Activated naive CD4-positive, alpha-beta T cell treated with anti-CD3 and anti-CD28 coated beads, Interleukin-2, amount 50 U/mL, for 24 hours (primary cell): ENCODE measurements around the gene VAC14.

Experiments
- H3K27ac Mint-ChIP-seq: one replicate; pipeline ENCODE4 v1.8.0; 2021; ENCODE audit warnings: mild to moderate bottlenecking, mixed read lengths
- H3K27me3 Mint-ChIP-seq: one replicate; pipeline ENCODE4 v1.8.0; 2021; ENCODE audit warnings: mixed read lengths
- H3K36me3 Mint-ChIP-seq: one replicate; pipeline ENCODE4 v1.8.0; 2021; ENCODE audit warnings: mixed read lengths
- H3K4me1 Mint-ChIP-seq: one replicate; pipeline ENCODE4 v1.8.0; 2021; ENCODE audit warnings: mixed read lengths
- H3K4me3 Mint-ChIP-seq: one replicate; pipeline ENCODE4 v1.8.0; 2021; ENCODE audit warnings: mild to moderate bottlenecking, mixed read lengths
- H3K9me3 Mint-ChIP-seq: one replicate; pipeline ENCODE4 v1.8.0; 2021; ENCODE audit warnings: mixed read lengths

VAC14 gene

DNA sequence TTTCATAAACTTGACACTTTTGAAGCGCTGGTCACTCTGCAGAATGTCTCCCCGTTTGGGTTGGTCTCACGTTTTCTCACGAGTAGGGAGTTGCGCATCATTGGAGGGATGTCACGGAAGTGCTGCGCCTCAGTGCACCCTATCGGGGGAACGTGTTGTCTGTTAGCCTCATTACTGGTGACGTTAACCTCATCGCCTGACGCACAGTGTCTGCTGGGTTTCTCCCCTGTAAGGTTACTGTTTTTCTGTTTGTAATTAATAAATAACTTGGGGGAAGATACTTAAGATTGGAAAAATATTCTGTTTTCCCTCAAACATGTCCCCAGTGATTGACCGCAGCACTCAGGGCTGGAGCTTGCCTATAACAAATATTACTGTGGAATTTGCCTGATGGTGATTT lies 26.7 kb downstream of the VAC14 start:
- H3K9me3 Mint-ChIP-seq, result no peaks in the 10 kb centered on the region

DNA sequence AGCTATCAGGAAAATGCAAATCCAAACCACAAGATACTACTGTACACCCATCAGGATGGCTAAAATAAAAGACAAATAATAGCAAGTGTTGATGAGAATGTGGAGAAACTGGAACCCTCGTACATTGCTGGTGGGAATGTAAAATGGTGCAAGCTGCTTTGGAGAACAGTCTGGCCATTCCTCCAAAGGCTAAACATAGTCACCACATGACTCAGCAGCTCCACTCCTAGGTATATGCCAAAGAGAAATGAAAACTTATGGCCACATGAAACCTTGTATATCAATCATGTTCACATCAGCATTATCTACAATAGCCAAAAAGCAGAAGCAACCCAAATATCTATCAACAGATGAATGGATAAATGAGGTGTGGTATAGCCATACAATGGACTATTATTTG lies 28.5 kb downstream of the VAC14 start:
- Mint-ChIP-seq H3K4me3 (no peak overlapping the region), H3K9me3 (no peaks in the 10 kb centered on the region), H3K27ac (no peak overlapping the region), H3K27me3 (no peaks in the 10 kb centered on the region), H3K4me1 (no peaks in the 10 kb centered on the region), H3K36me3 (no peaks in the 10 kb centered on the region)

More for the DNA sequence above, 26.7 kb downstream of the VAC14 start:
- Mint-ChIP-seq H3K27ac (no peak overlapping the region), H3K27me3 (no peaks in the 10 kb centered on the region), H3K4me1 (no peaks in the 10 kb centered on the region), H3K36me3 (no peaks in the 10 kb centered on the region), H3K4me3 (no peak overlapping the region)

DNA sequence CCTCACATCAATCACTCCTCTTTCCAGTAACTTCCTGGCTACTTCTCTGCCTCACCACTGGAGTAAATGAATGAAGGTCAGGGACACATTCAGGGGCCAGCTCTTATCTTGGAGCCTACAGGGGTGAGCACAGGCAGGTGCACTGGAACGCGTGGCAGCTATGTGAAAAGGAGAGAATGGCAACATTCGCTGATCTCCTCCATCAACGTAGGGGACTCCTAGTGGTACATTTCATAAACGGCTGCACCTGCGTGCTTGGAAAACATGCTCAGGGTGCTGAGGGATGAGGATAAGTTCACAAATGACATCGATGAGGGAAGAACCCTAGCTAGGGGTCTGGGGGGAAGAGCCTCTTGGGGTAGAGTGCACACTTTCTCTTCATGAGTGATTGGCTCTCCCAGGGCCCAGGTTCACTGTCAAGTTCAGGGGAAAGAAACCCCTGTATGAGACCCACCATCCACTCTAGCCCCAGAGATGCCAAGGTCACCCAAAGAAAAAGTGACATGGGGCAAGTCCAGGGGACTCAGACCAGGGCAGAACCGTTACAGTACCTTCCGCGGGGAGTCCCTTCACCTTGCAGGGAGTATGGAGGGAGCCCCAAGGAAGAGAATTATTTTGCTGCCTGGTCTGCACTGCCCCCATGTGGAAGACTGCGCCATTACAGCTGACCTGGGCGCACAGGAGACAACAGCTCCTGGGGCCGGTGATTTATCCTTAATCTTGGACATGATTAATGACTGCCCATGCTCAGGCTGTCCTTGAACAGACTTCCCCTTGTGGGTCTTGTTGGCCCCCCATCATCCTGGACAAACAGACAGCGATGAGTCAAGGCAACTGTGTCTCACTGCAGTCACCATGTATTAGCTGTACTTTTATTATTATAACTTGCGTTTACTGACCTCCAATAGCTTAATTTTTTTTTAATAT lies 30.1 kb downstream of the VAC14 start:
- Mint-ChIP-seq H3K36me3 (no peaks in the 10 kb centered on the region), H3K4me3 (no peak overlapping the region), H3K4me1 (no peaks in the 10 kb centered on the region), H3K27me3 (no peaks in the 10 kb centered on the region), H3K27ac (no peak overlapping the region), H3K9me3 (no peaks in the 10 kb centered on the region)

DNA sequence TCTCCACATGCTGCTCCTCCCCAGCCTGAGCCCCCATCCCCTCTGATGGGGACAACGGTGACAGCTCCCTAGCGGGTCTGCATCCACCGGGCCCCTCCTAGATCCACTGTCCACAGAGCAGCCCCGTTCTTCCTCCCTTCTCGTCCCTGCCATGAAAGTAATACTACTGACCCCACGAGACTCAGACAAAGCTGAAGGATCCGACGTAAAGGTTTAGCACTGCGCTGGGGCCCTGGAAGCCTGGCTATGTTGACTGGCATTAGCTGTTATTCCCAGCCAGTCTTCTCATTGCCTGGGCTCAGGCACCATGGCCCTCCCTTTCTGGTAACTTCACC lies 30.7 kb downstream of the VAC14 start:
- Mint-ChIP-seq H3K27me3 (no peaks in the 10 kb centered on the region), H3K36me3 (no peaks in the 10 kb centered on the region), H3K4me3 (no peak overlapping the region), H3K4me1 (no peaks in the 10 kb centered on the region), H3K27ac (no peak overlapping the region), H3K9me3 (no peaks in the 10 kb centered on the region)

DNA sequence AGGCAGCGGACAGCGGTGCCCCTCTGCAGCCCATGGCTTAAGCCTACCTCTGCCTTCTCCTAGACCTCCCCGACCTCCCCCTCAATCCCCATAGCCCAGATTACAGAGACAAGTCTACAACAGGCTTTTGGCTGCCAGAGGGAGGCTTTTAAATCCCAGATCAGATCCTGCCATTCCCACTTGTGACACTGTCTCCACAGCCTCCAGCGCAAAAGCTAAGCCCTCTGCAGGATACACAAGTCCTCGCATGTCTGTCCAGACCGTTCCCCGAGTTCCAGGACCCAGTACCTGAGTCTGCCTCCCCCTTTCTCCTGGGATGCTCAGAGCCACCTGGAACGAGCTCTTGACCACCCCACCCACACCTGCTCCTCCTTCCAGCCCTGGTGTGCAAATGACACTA lies 31.2 kb downstream of the VAC14 start:
- no peak overlapping the region for H3K4me3 Mint-ChIP-seq
- H3K27me3 Mint-ChIP-seq, result no peaks in the 10 kb centered on the region
- no peaks in the 10 kb centered on the region for H3K9me3 Mint-ChIP-seq
- H3K4me1 Mint-ChIP-seq, result no peaks in the 10 kb centered on the region
- no peak overlapping the region for H3K27ac Mint-ChIP-seq
- H3K36me3 Mint-ChIP-seq, result no peaks in the 10 kb centered on the region

DNA sequence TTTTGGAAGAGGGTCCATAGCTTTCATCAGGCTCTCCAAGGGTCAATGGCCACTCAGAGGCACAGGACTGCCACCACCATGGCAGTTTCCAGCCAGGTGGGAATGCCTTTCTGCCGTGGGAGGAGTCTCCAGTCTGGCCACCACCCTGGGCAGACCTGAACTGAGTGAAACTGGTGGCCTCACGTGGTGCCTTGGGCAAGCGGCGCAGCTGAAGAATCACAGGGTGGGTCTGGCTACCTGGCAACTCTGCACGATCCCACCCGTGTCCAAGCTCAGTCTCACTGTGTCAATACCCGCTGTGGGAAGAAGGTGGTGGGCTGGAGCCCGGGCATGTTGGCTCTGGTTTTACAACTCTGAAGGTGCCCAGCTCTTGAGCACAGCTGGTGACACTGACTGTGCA lies 31.8 kb downstream of the VAC14 start:
- Mint-ChIP-seq H3K27ac (no peak overlapping the region), H3K27me3 (no peaks in the 10 kb centered on the region), H3K4me3 (no peak overlapping the region), H3K9me3 (no peaks in the 10 kb centered on the region), H3K4me1 (no peaks in the 10 kb centered on the region), H3K36me3 (no peaks in the 10 kb centered on the region)

DNA sequence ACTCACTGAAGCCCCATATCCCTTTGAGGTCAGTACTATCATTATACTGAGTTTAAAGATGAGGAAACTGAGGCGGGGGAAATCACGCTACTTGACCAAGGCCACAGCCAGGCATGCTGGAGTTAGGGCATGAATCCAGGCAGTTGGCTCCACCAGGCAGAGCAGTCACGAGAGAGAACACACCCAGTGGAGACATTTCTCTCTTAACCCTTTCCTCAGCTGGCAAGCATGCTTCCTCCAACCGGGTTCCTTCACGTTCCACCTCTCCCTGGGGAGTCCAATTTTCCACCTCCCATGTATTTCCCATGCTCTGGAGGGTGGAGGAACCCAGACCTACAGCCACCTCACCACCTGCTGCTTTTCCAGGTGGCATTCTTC lies 32.8 kb downstream of the VAC14 start:
- no peaks in the 10 kb centered on the region for H3K36me3 Mint-ChIP-seq
- H3K27ac Mint-ChIP-seq, result no peak overlapping the region
- no peak overlapping the region for H3K4me3 Mint-ChIP-seq
- H3K27me3 Mint-ChIP-seq, result no peaks in the 10 kb centered on the region
- no peaks in the 10 kb centered on the region for H3K9me3 Mint-ChIP-seq
- no peaks in the 10 kb centered on the region for H3K4me1 Mint-ChIP-seq

DNA sequence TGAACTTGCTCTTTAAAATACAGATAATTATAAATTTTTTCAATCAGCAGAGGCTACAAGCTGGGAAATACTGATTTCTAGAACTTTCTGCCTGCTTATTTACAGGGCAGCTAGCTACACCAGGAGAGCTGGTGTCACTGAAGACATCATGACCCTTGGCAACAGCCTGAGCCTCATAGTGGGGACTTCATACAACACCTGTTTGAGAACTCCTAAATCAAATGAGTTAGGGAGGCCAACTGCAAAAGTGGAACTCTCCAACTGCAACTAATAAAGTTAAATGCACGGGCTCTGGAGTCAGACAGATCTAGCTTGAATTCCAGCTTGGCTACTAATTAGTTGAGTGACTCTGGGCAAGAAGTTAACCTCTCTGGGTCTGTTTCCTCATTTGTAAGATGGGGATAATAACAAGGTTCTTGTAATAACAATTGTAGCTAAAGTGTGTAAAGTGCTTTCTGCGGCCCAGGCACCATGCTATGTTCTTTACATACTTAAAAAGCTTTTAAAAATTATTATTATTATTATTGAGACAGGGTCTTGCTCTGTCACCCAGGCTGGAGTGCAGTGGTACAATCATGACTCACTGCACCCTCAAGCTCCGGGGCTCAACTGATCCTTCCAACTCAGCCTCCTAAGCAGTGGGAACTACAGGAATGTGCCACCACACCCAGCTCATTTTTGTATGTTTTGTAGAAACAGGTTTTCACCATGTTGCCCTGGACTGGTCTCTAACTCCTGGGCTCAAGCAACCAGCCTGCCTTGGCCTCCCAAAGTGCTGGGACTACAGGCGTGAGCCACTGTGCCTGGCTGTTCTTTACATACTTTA lies 33.4 kb downstream of the VAC14 start:
- H3K36me3 Mint-ChIP-seq, result no peaks in the 10 kb centered on the region
- H3K9me3 Mint-ChIP-seq, result no peaks in the 10 kb centered on the region
- H3K4me1 Mint-ChIP-seq, result no peaks in the 10 kb centered on the region
- H3K27ac Mint-ChIP-seq, result no peak overlapping the region
- no peaks in the 10 kb centered on the region for H3K27me3 Mint-ChIP-seq
- H3K4me3 Mint-ChIP-seq, result no peak overlapping the region

DNA sequence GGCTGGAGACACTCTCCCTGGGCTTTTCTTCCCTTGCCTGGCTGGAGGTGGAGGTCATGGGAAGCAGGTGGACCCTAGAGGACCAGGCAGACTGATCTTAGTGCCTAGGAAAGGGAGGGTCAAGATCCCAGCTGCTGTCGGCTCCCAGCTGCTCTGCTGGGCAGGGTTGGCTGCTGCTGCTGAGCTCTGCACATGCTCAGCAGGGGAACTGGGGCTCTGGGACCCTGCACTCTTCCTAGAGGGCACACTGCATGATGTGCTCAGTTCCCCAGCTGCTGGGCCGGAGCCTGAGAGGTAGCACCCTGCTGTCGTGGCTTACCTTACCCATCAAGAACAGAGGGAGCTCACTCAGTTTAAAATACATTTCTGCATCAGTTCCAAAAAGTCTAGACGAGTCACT lies 34.3 kb downstream of the VAC14 start:
- Mint-ChIP-seq H3K4me1 (no peaks in the 10 kb centered on the region), H3K36me3 (no peaks in the 10 kb centered on the region), H3K27me3 (no peaks in the 10 kb centered on the region), H3K27ac (no peak overlapping the region), H3K9me3 (no peaks in the 10 kb centered on the region), H3K4me3 (no peak overlapping the region)

DNA sequence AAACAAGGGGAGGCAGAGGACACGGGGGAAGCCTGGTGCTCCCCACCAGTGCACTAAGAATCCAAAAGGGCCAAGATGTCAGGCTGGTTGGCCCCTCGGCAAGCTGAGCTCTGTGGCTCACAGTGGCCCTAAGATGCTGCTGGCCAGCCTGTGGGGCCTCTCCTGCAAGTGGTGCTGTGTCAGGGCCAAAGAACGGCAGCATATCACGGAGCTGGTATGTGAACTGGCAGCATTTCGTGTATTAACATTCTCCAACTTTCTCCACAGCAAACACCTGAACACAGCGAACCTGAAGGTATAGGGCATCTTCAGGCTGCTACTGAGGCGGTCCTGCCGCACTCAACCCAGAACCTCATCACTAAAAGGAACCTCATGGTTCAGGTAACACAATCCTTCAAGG lies 34.8 kb downstream of the VAC14 start:
- Mint-ChIP-seq H3K4me1 (no peaks in the 10 kb centered on the region), H3K4me3 (no peak overlapping the region), H3K36me3 (no peaks in the 10 kb centered on the region), H3K9me3 (no peaks in the 10 kb centered on the region), H3K27ac (no peak overlapping the region), H3K27me3 (no peaks in the 10 kb centered on the region)

DNA sequence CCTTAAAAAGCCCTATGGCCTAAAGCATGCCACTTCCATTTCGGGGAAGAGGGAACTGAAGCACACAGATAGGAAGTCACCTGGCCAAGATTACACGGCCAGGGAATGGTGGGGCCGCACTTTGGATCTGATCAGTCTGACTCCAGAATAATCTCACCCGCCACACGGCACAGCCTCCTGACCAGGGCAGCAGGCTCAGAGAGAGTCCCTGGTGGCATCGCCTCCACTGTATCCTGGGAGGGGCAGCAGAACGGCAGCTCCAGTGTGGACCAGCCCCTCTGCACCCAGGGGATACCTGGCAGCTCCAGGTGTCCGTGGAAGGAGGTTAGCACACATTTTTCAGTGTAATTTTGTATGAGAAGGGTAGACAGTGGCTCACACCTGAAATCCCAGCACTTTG lies 35.5 kb downstream of the VAC14 start:
- no peaks in the 10 kb centered on the region for H3K4me1 Mint-ChIP-seq
- H3K9me3 Mint-ChIP-seq, result no peaks in the 10 kb centered on the region
- no peak overlapping the region for H3K4me3 Mint-ChIP-seq
- H3K27me3 Mint-ChIP-seq, result no peaks in the 10 kb centered on the region
- no peak overlapping the region for H3K27ac Mint-ChIP-seq
- no peaks in the 10 kb centered on the region for H3K36me3 Mint-ChIP-seq

DNA sequence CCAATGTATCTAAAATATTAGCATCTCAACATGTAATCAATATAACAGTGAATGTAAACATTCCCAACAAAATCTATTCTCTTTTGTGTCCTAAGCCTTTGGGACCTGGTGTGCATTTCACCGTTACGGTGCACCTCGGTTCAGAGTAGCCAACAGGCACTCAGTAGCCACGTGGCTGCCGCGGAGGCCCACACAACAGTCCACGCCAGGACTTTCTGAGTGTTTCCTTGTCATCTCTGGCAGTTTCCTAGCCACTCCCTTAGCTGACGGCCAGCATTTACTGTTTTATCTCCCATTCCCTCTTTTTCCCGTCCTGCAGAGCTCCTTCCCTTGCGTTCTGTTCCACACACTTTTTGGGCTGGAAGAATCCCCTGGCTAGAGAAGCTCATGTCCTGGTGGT lies 36.3 kb downstream of the VAC14 start:
- H3K9me3 Mint-ChIP-seq, result no peaks in the 10 kb centered on the region
- H3K27ac Mint-ChIP-seq, result no peak overlapping the region
- no peaks in the 10 kb centered on the region for H3K4me1 Mint-ChIP-seq
- no peaks in the 10 kb centered on the region for H3K36me3 Mint-ChIP-seq
- no peaks in the 10 kb centered on the region for H3K27me3 Mint-ChIP-seq
- no peak overlapping the region for H3K4me3 Mint-ChIP-seq

DNA sequence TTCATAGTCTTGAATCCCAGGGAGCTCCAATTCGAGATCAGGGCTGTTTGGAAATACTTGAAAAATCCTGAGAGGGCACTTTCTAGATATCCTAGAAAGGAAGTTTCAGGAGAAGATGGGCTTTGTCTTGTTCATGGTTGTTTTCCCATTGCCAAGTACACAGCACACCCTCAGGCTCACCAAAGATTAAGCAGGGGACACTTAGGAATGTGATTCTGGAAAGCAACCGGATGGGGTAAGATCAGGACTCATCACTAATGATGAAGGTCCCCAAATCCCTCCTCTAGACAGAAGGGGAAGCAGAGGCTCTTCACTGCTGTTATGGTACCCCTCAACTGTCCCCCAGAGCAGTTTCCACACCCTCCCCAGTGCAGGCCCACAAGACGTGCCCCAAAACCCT lies 40.7 kb downstream of the VAC14 start:
- no peak overlapping the region for H3K27ac Mint-ChIP-seq
- no peaks in the 10 kb centered on the region for H3K4me1 Mint-ChIP-seq
- peaks cover 2% of the 10 kb centered on the region for H3K36me3 Mint-ChIP-seq
- H3K9me3 Mint-ChIP-seq, result no peaks in the 10 kb centered on the region
- H3K27me3 Mint-ChIP-seq, result no peaks in the 10 kb centered on the region
- no peak overlapping the region for H3K4me3 Mint-ChIP-seq

DNA sequence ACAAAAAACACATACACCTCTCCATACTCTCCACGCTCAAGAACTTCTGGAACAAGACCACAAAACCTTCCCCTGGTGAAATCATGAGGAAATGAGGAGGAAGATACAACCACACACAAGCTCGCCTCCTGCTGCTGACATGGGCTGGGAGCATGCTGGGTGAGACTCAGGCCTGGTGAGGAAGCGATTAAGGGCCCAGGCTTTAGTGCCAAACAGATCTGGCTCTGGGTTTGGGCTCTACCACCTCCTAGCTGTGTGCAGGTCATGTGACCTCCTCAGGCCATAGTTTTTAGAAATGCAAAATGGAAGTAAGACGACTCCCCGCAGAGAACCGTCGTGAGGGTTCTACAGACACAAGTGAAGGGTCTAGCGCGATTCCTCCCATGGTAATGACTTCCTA lies 41.3 kb downstream of the VAC14 start:
- Mint-ChIP-seq H3K27me3 (no peaks in the 10 kb centered on the region), H3K36me3 (peaks cover 2% of the 10 kb centered on the region), H3K4me3 (no peak overlapping the region), H3K9me3 (no peaks in the 10 kb centered on the region), H3K27ac (no peak overlapping the region), H3K4me1 (no peaks in the 10 kb centered on the region)

DNA sequence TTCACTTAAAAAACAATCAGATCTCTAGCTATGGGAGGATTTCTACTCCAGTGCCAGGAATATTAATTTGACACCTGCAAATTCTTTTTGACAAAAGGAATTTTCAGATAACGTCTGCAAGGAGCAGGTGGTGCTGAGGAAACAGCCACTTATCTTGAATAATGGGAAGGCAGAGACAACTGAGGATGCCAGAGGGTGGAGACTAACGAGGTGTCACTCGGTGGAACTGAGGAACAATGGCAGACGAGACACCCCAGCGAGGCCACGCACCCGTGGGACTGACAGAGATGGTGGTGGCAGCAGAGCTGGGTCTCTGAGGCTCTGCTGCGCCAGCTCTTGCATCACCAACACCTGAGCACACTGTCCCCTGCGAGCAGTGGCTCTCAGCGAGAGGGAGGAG lies 42.2 kb downstream of the VAC14 start:
- H3K4me1 Mint-ChIP-seq, result no peaks in the 10 kb centered on the region
- no peak overlapping the region for H3K4me3 Mint-ChIP-seq
- H3K27ac Mint-ChIP-seq, result no peak overlapping the region
- H3K36me3 Mint-ChIP-seq, result peaks cover 2% of the 10 kb centered on the region
- no peaks in the 10 kb centered on the region for H3K27me3 Mint-ChIP-seq
- no peaks in the 10 kb centered on the region for H3K9me3 Mint-ChIP-seq

DNA sequence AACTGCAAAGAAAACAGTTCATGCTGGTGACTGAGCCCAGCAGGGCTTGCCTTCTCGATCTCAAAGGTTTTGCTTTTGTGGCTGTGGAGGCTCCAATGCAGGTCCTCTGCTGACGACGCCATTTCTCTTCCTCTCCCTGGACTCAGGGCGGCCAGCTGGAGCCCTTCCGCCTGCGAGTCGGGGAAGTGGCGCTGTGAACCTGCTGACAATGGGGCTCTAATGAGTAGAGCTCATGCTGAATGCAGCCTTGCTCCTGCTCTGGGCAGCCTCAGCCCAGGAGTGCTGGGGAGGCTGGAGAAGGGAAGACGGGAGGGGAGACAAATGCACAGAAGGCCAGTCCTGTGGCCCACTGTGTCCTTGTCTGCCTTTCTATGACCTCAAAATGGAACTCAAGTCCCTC lies 43.8 kb downstream of the VAC14 start:
- Mint-ChIP-seq H3K4me1 (no peaks in the 10 kb centered on the region), H3K27me3 (no peaks in the 10 kb centered on the region), H3K4me3 (no peak overlapping the region), H3K36me3 (peaks cover 2% of the 10 kb centered on the region), H3K9me3 (no peaks in the 10 kb centered on the region), H3K27ac (no peak overlapping the region)
